Skin of body (tissue), 2 donors: ENCODE results near the gene TNIP3. TPM values are rescaled to one million over a fixed set of nuclear protein-coding genes. Genes with fewer than 3 reads are reported as not detected.
"Not testable (repeated sequence)": the region's sequence is repeated elsewhere in the genome, so short reads cannot be mapped to it uniquely, and the experiment has no call there.

ENCODE experiments used
- DNase-seq: peaks from one replicate; lab custom pipeline; 2025; lab: John Stamatoyannopoulos, UW
- total RNA-seq: library from RNA; depleted of rRNA; stranded (reverse); fragments of >200 nt; gene quantifications from one replicate; pipeline ENCODE4 v1.2.3, GENCODE V29; 2014

Gene TNIP3
- 0.10 TPM for total RNA-seq

DNA sequence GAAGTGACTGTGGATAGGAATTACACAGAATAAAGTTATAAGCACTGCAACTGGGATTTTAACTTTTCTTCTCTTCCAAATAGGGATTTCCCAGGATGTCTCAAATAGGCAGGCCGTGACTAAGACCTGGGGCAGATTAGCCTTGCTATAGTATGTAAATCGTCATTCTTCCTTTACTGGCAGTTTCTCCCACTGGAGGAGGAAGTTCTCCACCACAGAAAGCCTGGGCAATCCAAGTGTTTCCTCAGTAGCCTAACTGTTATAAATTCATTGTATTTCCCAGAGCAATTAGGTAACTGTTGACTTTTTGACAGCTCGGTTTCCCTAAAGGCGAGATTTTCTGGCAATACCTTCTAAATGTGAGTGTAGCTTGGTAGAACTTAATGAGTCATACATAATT is at the start of gene TNIP3:
TNIP3 (minus strand) TSS at position 31 of the 400 bp plus-strand sequence. CDS start 196 bp downstream, outside the sequence.
- no peak for DNase-seq

DNA sequence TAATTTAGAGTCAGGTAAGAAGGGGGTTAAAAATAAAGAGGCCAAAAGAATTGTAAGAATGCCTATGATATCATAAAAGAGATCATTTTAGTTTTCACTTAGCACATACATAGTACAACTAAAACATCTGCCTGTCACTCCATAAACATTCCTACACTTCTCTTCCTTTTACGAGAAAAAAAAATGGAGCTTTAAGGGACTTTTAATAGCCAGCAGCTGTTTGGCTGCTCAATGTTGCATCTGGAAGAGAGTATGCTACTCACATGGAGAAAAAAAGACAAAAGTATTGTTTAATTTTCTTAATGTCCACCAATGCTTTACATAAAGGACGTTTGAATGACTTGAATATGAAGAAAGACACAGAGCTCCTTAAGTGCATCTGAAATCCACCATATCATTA is 48.7 kb upstream of the TNIP3 start:
- peak; percentile 81 for DNase-seq

DNA sequence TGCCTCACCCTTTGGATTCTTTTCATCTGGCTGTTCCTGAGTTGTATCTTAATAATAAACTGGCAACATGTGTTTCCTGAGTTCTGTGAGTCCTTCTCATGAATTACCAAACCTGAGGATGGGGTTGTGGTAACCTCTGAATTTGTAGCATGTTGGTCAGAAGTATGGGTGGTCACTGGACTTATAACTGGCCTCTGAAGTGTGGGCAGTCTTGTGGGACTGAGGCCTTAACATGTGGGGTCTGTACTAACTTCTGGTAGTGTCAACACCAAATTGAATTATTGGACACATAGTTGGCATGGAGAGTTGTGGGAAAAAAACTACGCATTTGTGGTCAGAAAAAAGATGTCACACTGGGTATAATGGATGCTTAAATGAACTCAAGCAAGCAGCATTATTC is 45.0 kb upstream of the TNIP3 start:
- DNase-seq = no peak

DNA sequence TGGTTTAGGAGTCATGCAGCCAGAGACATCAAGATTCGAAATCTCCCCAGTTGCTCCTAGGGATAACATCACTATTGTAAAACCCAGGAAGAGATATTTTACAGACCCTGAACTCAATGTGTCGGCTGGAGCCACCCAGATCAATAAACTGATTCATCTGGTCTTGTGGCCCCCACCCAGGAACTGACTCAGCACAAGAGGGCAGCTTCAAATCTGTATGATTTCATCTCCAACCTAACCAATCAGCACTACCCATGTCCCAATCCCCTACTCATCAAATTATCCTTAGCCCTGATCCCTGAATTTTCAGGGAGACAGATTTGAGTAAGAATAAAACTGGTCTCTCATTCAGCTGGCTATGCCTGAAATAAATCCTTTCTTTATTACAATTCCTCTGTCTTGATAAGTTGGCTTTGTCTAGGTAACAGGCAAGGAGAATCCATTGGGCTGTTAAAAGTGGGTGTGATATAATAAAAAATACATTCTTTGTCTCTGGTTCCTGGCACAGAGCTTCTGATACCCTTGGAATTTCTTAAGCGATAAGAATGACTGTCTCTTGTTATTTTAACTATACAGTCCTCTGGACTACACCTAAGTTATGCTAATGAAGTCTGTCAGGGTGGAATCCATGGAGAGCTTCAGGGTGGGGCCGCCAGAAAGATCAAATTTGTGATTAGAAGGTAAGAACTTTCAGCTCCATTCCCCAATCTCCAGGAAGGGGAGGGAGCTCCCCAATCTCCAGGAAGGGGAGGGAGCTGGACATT is 44.3 kb upstream of the TNIP3 start:
- no peak for DNase-seq

GRCh38 chr4:121205777-121206176 is 41.7 kb upstream of the TNIP3 start:
- not testable (repeated sequence) for DNase-seq

- DNase-seq = no peak
Measured at GRCh38 chr4:121200795-121201472, 36.8 kb upstream of the TNIP3 start.

DNA sequence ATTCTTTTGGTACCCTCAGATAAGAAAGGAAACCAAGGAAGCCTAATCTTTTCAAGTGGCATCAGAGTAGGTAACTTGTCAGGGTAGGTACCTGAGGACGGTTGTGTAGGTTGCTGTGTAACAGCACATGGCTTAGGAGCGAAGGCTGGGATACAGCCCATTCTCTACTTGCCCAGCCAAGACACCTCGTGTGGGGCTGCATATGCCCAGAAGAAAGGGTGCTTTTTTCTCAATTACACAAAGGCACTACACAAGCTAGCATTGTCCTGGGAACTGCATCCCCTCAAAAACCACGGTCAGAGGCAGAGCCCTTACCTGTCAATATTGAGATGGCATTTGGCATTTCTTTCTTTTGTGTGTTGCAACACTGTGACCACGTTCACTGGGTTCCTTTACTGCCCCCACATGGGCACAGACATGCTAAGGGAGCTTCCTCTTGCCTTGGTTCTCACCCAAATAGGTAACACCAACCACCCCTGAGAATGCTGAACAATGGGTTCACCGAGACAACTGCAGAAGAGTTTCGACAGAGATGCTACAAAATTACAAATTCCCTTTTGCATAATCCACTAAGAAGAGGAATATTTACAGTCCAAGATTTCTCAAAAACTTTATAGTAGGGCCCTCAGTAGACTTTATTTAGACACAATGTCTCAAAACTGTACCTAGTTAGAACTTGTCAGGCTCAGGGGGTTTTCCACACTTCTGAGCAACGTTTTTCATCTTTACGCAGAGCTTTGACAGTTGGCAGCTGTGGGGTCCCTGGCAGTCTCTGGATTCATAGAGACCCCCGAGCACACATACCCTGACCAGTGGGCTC is 35.8 kb upstream of the TNIP3 start:
- DNase-seq = no peak

DNA sequence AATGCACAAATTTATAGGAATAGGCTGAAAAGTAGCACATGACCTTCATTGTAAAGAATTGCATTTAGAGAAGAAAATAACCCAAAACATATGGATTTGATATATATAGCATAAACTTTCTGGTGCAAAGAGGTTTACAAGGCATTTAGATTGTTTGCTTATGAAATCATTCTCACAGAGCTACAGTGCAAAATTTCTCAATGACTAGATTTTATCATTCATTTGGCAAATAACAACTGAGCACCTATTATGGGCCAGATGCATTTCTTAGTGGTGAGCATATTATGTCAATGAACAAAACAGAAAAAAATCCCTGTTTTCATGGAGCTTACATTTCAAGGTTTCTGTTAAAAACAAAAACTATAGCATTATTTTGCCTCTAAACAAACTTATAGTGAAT is 34.1 kb upstream of the TNIP3 start:
- DNase-seq = peak; percentile 67

GRCh38 chr4:121195649-121196048 is 31.5 kb upstream of the TNIP3 start:
- no peak for DNase-seq

DNA sequence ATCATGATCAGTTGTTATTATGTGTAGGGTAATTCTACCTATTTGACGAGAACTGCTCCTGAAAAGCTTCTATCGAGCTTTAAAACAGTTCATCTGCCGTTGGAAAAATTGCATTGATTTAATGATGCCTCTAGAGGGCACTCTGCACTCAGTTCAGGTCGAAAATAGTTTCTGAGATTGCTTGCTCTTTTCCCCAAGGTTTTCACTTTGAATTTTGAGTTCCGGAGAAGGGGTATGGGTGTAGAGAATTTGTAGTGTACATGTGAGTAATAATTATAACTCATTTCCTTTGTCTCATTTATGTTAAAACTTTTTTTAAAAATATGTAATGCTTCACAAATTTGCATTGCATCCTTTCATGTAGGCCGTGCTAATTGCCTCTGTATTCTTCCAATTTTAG is 28.4 kb upstream of the TNIP3 start:
- peak; percentile 51 for DNase-seq

- no peak for DNase-seq
Measured at GRCh38 chr4:121192013-121192412, 27.9 kb upstream of the TNIP3 start.

DNA sequence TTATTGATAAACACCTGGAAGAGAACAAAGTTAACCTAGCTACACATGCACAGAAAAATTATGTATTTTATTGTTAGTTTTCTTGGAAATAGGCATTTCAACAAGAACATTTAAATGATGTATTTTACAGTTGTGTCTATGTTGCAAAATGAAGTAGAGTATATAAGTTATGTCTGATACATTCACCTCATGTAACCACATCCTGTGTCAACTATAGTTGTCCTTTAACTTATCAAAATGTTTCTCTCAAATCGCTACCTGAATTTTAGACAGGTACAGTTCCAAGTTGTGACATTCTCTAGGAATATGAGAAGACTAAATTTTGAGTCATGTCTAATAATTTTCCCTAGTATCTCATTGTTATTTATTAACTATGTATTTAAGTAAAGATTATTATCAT is 27.2 kb upstream of the TNIP3 start:
- DNase-seq = no peak

- no peak for DNase-seq
Measured at GRCh38 chr4:121190389-121190788, 26.3 kb upstream of the TNIP3 start.

DNA sequence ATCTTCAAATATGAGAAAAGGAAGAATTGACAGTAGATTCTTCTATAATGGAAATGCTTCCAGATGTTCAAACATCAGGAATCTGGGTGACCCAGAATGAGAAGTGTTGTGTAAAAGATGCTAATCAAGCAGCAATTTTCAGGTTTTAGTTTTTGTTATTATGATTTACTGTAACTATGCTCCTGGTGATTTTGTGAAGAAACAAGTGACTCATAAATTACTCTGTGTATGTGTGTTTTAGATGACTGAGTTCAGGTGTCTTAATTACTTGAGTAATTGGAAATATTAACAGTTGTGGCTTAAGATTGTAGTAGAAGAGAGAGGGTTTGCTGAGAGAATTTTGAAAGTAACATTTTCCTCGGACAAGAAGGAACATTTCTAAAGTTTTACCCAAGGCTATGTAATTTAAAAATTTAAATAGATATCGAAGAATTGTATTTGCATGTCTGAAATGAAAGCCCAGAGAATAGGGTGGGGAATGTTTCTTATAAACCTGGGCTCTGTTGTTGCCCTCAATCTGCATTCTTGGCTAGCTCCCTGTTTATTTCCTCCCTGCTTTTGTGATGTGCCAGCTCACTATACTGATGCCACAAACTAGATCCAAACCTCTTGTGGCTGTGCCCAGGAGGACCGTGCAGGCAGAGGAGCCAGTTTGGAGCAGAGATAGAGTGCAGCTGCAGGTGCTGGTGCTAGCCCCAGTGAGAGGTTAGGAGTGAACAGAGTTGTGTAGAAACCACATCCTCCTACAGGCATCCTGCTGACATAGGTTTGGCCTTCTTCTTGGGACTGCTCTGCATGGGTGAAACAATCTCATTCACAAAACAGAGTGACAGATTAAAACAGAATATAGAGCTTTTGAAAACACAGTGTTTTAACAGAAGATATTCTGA is 25.4 kb upstream of the TNIP3 start:
- DNase-seq = no peak

DNA sequence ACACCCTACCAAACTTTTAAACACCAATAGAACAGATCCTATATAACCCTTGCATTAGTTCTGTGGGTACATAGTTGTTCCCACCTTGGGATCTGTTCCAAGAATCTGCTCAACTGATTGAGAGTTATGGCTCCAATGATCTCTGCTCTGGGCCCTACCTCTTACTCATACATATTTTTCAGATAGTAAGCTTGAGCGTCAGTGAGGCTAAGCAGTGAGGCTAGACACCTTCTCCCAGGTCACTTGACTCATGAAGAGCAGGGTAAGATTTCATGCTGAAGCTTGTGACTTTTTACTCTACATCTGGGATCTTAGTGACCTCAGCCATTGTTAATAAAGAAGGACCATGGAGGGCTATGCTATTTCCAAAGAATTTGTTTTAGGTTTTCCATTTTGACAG is 23.1 kb upstream of the TNIP3 start:
- DNase-seq = no peak

DNA sequence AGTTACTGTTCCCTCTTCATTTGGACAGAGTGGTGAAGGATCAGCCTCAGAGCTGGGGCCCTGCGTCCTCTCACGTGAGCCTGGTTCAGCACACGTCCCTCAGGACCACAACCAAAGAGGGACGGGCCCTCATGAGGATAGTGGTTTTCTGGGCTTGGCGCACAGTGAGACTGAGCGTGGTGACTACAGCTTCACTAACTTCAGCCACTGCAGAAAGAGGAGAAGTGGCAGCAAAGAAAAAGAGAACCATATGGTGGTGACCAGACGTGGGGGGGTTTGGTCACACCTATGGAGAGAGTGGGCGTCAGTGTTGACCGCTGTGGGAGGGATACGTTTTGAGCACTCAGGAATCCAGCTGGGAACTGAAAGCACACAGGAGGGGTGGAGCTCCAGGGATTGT is 21.8 kb upstream of the TNIP3 start:
- no peak for DNase-seq

DNA sequence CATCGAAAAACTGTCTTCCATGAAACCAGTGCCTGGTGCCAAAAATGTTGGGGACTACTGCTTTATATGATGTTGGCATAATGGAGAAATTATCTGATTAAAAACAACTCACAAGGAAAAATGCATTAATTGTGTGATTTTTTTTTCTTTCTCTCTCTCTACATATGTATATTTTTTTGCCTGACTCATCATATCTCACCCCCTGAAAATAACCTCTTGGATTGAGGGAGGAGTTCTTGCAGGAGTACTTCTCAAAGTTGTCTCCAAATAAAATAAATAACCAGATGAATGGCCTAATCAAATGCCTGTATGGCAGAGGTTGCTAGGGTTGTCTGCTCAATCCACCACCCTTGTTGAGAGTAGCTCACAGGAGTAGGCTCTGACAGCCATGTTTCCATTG is 19.9 kb upstream of the TNIP3 start:
- no peak for DNase-seq

DNA sequence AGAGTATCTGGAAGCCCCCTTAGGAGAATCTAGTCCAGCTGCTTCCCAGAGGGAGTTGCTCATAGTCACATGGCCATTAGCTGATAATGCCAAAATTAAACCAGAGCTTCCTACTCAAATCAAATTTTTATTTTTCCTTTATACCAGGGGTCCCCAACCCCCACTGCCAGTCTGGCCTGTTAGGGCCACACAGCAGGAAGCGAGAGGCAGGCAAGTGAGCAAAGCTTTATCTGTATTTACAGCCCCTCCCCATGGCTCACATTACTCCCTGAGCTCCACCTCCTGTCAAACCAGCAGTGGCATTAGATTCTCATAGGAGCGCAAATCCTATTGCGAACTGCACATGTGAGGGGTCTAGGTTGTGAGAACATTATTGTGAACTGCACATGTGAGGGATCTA is 19.2 kb upstream of the TNIP3 start:
- no peak for DNase-seq

GRCh38 chr4:121182296-121182695 is 18.2 kb upstream of the TNIP3 start:
- no peak for DNase-seq

- DNase-seq = no peak
Measured at GRCh38 chr4:121181493-121181892, 17.4 kb upstream of the TNIP3 start.

GRCh38 chr4:121180558-121180957 is 16.4 kb upstream of the TNIP3 start:
- no peak for DNase-seq
